ENCODE measurements around the gene NR6A1. TPM values are rescaled to one million over a fixed set of nuclear protein-coding genes. Genes with fewer than 3 reads are reported as not detected.

Gene NR6A1
- polyA plus RNA-seq, 1 donor from 2014 or later: 4.3 TPM

DNA sequence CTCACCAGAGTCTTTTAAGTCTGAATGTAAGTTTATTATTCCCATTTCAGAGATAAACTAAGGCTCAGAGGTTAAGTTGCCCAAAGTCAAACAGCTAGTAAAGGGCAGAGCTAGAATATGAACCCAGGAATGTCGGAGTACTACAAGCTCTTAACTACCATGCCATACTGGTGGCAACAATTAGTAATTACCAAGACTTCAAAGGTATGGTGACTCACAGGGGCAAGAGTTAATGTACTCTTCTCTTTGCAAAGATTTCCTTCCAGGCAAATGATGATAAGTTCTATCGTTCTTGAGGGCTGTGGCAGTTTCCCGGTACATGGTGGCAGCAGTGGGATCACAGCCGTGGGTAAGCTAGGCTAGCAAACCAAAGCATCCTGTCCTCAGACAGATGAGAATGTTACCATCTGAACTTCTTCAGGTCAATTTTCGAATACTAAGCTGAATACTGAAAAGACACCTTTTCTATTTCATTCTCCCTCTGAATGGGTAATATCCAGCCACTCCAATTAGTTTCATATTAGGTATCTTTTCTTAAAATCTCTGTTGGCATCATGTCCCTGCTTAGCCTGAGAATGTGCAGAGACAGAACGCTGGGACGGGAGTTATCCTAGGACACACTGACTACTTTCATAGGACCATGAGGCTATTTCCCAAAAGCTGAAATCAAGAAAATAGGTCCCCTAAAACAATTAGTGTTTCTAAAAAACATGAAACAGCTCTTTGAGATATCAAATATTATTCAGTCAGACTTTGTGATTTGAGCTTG lies 147.0 kb downstream of the NR6A1 start:
- Histone ChIP-seq H3K9me2 (ENCODE audit: insufficient read depth, low read length) (no peaks in the 10 kb centered on the region), H3F3A (ENCODE audit: insufficient read depth, low read length, poor library complexity, severe bottlenecking) (no peaks in the 10 kb centered on the region), H4K20me1 (ENCODE audit: insufficient read depth) (no peaks in the 10 kb centered on the region), H3K27ac (ENCODE audit: low read length) (no peak overlapping the region), H3K4me2 (ENCODE audit: low read length) (no peak overlapping the region), H3K9ac (ENCODE audit: low read length) (no peak overlapping the region), H3K27me3 (ENCODE audit: insufficient read depth, low read depth, low read length) (no peaks in the 10 kb centered on the region), H2AFZ (ENCODE audit: low read depth, low read length) (no peak overlapping the region), H3K9me3 (ENCODE audit: low read length) (no peaks in the 10 kb centered on the region), H3K36me3 (ENCODE audit: insufficient read depth, low read length) (no peaks in the 10 kb centered on the region), H3K79me2 (replicated peaks; ENCODE audit: insufficient read depth, low read length) (no peaks in the 10 kb centered on the region), H3K4me3 (ENCODE audit: low read length) (no peak overlapping the region)
- TF ChIP-seq RAD21 (conservative IDR thresholded peaks at IDR 0.05) (no peak), SMC3 (conservative IDR thresholded peaks at IDR 0.05; ENCODE audit: poor library complexity) (no peak), EP300 (conservative IDR thresholded peaks at IDR 0.05; ENCODE audit: poor library complexity, severe bottlenecking) (no peak), TAF1 (IDR thresholded peaks at IDR 0.05; ENCODE audit: low read depth) (no peak), MXI1 (conservative IDR thresholded peaks at IDR 0.05; ENCODE audit: poor library complexity, severe bottlenecking) (no peak), EZH2 (IDR thresholded peaks at IDR 0.05; ENCODE audit: borderline replicate concordance, insufficient read depth, low read length, poor library complexity, severe bottlenecking) (no peak), POLR2AphosphoS5 (IDR thresholded peaks at IDR 0.05) (no peak)
- TF ChIP-seq, protein P1, sequence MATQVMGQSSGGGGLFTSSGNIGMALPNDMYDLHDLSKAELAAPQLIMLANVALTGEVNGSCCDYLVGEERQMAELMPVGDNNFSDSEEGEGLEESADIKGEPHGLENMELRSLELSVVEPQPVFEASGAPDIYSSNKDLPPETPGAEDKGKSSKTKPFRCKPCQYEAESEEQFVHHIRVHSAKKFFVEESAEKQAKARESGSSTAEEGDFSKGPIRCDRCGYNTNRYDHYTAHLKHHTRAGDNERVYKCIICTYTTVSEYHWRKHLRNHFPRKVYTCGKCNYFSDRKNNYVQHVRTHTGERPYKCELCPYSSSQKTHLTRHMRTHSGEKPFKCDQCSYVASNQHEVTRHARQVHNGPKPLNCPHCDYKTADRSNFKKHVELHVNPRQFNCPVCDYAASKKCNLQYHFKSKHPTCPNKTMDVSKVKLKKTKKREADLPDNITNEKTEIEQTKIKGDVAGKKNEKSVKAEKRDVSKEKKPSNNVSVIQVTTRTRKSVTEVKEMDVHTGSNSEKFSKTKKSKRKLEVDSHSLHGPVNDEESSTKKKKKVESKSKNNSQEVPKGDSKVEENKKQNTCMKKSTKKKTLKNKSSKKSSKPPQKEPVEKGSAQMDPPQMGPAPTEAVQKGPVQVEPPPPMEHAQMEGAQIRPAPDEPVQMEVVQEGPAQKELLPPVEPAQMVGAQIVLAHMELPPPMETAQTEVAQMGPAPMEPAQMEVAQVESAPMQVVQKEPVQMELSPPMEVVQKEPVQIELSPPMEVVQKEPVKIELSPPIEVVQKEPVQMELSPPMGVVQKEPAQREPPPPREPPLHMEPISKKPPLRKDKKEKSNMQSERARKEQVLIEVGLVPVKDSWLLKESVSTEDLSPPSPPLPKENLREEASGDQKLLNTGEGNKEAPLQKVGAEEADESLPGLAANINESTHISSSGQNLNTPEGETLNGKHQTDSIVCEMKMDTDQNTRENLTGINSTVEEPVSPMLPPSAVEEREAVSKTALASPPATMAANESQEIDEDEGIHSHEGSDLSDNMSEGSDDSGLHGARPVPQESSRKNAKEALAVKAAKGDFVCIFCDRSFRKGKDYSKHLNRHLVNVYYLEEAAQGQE (IDR thresholded peaks at IDR 0.05; ENCODE audit: borderline replicate concordance): no peak
- TF ChIP-seq, protein P2, sequence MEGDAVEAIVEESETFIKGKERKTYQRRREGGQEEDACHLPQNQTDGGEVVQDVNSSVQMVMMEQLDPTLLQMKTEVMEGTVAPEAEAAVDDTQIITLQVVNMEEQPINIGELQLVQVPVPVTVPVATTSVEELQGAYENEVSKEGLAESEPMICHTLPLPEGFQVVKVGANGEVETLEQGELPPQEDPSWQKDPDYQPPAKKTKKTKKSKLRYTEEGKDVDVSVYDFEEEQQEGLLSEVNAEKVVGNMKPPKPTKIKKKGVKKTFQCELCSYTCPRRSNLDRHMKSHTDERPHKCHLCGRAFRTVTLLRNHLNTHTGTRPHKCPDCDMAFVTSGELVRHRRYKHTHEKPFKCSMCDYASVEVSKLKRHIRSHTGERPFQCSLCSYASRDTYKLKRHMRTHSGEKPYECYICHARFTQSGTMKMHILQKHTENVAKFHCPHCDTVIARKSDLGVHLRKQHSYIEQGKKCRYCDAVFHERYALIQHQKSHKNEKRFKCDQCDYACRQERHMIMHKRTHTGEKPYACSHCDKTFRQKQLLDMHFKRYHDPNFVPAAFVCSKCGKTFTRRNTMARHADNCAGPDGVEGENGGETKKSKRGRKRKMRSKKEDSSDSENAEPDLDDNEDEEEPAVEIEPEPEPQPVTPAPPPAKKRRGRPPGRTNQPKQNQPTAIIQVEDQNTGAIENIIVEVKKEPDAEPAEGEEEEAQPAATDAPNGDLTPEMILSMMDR (IDR thresholded peaks at IDR 0.05; ENCODE audit: poor library complexity, severe bottlenecking): no peak

DNA sequence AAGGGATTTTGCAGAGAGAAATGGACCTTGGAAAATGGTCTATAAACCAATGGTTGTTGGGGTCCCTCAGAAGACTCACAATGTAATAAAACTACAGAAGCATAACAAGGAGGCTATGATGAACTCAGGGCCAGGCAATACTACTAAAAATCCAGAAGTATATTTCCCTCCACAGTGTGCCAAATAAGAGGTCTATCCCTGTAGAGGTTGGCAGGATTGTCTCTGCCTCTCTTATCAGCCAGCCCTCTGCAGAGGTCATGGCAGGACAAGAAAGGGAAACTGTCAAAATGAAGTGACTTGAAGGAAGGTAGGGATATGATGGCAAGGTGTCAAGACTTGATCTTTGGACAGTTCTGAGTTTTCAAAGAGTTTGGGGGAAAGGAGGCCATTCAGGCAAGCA lies 148.2 kb downstream of the NR6A1 start:
- H3K9ac ChIP-seq (ENCODE audit: low read length): no peak overlapping the region
- no peaks in the 10 kb centered on the region for H3K9me3 ChIP-seq (ENCODE audit: low read length)
- H2AFZ ChIP-seq (ENCODE audit: low read depth, low read length): no peak overlapping the region
- no peaks in the 10 kb centered on the region for H4K20me1 ChIP-seq (ENCODE audit: insufficient read depth)
- no peak for TF ChIP-seq RAD21 (conservative IDR thresholded peaks at IDR 0.05)
- H3K27ac ChIP-seq (ENCODE audit: low read length): no peak overlapping the region
- H3F3A ChIP-seq (ENCODE audit: insufficient read depth, low read length, poor library complexity, severe bottlenecking): no peaks in the 10 kb centered on the region
- no peaks in the 10 kb centered on the region for H3K79me2 ChIP-seq (replicated peaks; ENCODE audit: insufficient read depth, low read length)
- no peak overlapping the region for H3K4me2 ChIP-seq (ENCODE audit: low read length)
- no peak overlapping the region for H3K4me3 ChIP-seq (ENCODE audit: low read length)
- no peaks in the 10 kb centered on the region for H3K27me3 ChIP-seq (ENCODE audit: insufficient read depth, low read depth, low read length)
- H3K36me3 ChIP-seq (ENCODE audit: insufficient read depth, low read length): no peaks in the 10 kb centered on the region
- H3K9me2 ChIP-seq (ENCODE audit: insufficient read depth, low read length): no peaks in the 10 kb centered on the region
